Glutamatergic neuron (in vitro differentiated cells): ENCODE data around the gene MRM3. TPM values are rescaled to one million over a fixed set of nuclear protein-coding genes. Genes with fewer than 3 reads are reported as not detected.
"Not testable (repeated sequence)": the region's sequence is repeated elsewhere in the genome, so short reads cannot be mapped to it uniquely, and the experiment has no call there.

Experiments
- DNase-seq: peaks from one replicate; pipeline ENCODE4 v3.0.0; 2022
- H3K27ac Mint-ChIP-seq: one replicate; pipeline ENCODE4 v1.8.0; 2020; ENCODE audit warnings: mild to moderate bottlenecking, mixed read lengths, inconsistent platforms; ENCODE audit not compliant: unreplicated experiment
- H3K27me3 Mint-ChIP-seq: one replicate; pipeline ENCODE4 v1.8.0; 2020; ENCODE audit warnings: mild to moderate bottlenecking, moderate library complexity, mixed read lengths, inconsistent platforms; ENCODE audit not compliant: unreplicated experiment
- H3K36me3 Mint-ChIP-seq: one replicate; pipeline ENCODE4 v1.8.0; 2020; ENCODE audit warnings: mild to moderate bottlenecking, mixed read lengths, inconsistent platforms; ENCODE audit not compliant: unreplicated experiment
- H3K4me1 Mint-ChIP-seq: one replicate; pipeline ENCODE4 v1.8.0; 2020; ENCODE audit warnings: mild to moderate bottlenecking, low read depth, mixed read lengths, inconsistent platforms; ENCODE audit not compliant: unreplicated experiment
- H3K4me3 Mint-ChIP-seq: one replicate; pipeline ENCODE4 v1.8.0; 2020; ENCODE audit warnings: mild to moderate bottlenecking, mixed read lengths, inconsistent platforms; ENCODE audit not compliant: unreplicated experiment
- H3K9me3 Mint-ChIP-seq: one replicate; pipeline ENCODE4 v1.8.0; 2020; ENCODE audit warnings: mild to moderate bottlenecking, moderate library complexity, mixed read lengths, inconsistent platforms; ENCODE audit not compliant: unreplicated experiment
- CTCF ChIP-seq: fragments of 200-600 bp; sonication (generic); IDR thresholded peaks from one replicate; pipeline ENCODE4 v1.5.0; 2021; ENCODE audit not compliant: partially characterized antibody, unreplicated experiment
- total RNA-seq: library from RNA; stranded (reverse); fragmentation: NEBNext Ultra II Directional; extraction: Animal tissue kit (Norgen Biotek cat#: 25700); gene quantifications from one replicate; pipeline ENCODE4 v1.2.1, GENCODE V29; 2021; ENCODE audit not compliant: unreplicated experiment

MRM3 gene
- total RNA-seq, 1 donor from 2014 or later = 11.8 TPM

GRCh38 chr17:751269-752001, 30.7 kb upstream of the MRM3 start:
- Mint-ChIP-seq H3K4me3 (peak overlapping the region; percentile 95), H3K27me3 (peaks cover 15% of the 10 kb centered on the region), H3K36me3 (peaks cover 13% of the 10 kb centered on the region), H3K9me3 (peaks cover 21% of the 10 kb centered on the region), H3K27ac (peak overlapping the region; percentile 68), H3K4me1 (peaks cover 15% of the 10 kb centered on the region)
- DNase-seq = no peak
- no peak for TF ChIP-seq CTCF

- Mint-ChIP-seq H3K36me3 (peaks cover 13% of the 10 kb centered on the region), H3K27me3 (peaks cover 15% of the 10 kb centered on the region)
Measured at GRCh38 chr17:752002-752619, 30.0 kb upstream of the MRM3 start, which contains the start of gene GEMIN4. Gene GEMIN4, minus strand, starts transcription at chr17:752264. Its CDS starts 122 bp downstream, at chr17:752142.

GRCh38 chr17:752620-753219, 29.4 kb upstream of the MRM3 start:
- Mint-ChIP-seq H3K27me3 (peaks cover 15% of the 10 kb centered on the region), H3K36me3 (peaks cover 12% of the 10 kb centered on the region), H3K9me3 (peaks cover 21% of the 10 kb centered on the region), H3K4me1 (peaks cover 15% of the 10 kb centered on the region), H3K4me3 (peak overlapping the region; percentile 94), H3K27ac (peak overlapping the region; percentile 90)
- peak; percentile 19 for DNase-seq
- no peak for TF ChIP-seq CTCF

More at GRCh38 chr17:752002-752619, 30.0 kb upstream of the MRM3 start, which contains the start of gene GEMIN4:
- peak; percentile 97 for DNase-seq
- TF ChIP-seq CTCF = peak; percentile 91
- Mint-ChIP-seq H3K27ac (peak within 1 kb of the TSS; percentile 90), H3K4me3 (peak within 1 kb of the TSS; percentile 95), H3K9me3 (peaks cover 21% of the 10 kb centered on the region), H3K4me1 (peaks cover 15% of the 10 kb centered on the region)

- H3K4me3 Mint-ChIP-seq = peak overlapping the region; percentile 68
- H3K9me3 Mint-ChIP-seq = peaks cover 15% of the 10 kb centered on the region
- peaks cover 5% of the 10 kb centered on the region for H3K36me3 Mint-ChIP-seq
- H3K4me1 Mint-ChIP-seq = peaks cover 15% of the 10 kb centered on the region
- H3K27me3 Mint-ChIP-seq = peaks cover 15% of the 10 kb centered on the region
- peak overlapping the region; percentile 72 for H3K27ac Mint-ChIP-seq
- TF ChIP-seq CTCF = no peak
- DNase-seq = no peak
Measured at GRCh38 chr17:753418-753817, 28.7 kb upstream of the MRM3 start.

GRCh38 chr17:755319-755961, 26.7 kb upstream of the MRM3 start:
- H3K9me3 Mint-ChIP-seq, DNase-seq, H3K4me3 Mint-ChIP-seq, H3K36me3 Mint-ChIP-seq, H3K27ac Mint-ChIP-seq: not testable (repeated sequence)
- H3K27me3 Mint-ChIP-seq = peaks cover 15% of the 10 kb centered on the region
- peaks cover 13% of the 10 kb centered on the region for H3K4me1 Mint-ChIP-seq

GRCh38 chr17:756010-756567, 26.1 kb upstream of the MRM3 start:
- not testable (repeated sequence) for H3K27ac Mint-ChIP-seq, H3K4me3 Mint-ChIP-seq, H3K36me3 Mint-ChIP-seq, DNase-seq, H3K9me3 Mint-ChIP-seq
- H3K27me3 Mint-ChIP-seq = peaks cover 12% of the 10 kb centered on the region
- peaks cover 10% of the 10 kb centered on the region for H3K4me1 Mint-ChIP-seq
